Activated gamma-delta T cell treated with Interleukin-2 at 50 U/mL for 16 hours (primary cell): ENCODE measurements around the gene DGCR6L.
"Not testable (repeated sequence)": the region's sequence is repeated elsewhere in the genome, so short reads cannot be mapped to it uniquely, and the experiment has no call there.

Experiments used
- DNase-seq: peaks from one replicate; pipeline ENCODE4 v3.0.0-alpha.2; 2020

Gene DGCR6L

DNA sequence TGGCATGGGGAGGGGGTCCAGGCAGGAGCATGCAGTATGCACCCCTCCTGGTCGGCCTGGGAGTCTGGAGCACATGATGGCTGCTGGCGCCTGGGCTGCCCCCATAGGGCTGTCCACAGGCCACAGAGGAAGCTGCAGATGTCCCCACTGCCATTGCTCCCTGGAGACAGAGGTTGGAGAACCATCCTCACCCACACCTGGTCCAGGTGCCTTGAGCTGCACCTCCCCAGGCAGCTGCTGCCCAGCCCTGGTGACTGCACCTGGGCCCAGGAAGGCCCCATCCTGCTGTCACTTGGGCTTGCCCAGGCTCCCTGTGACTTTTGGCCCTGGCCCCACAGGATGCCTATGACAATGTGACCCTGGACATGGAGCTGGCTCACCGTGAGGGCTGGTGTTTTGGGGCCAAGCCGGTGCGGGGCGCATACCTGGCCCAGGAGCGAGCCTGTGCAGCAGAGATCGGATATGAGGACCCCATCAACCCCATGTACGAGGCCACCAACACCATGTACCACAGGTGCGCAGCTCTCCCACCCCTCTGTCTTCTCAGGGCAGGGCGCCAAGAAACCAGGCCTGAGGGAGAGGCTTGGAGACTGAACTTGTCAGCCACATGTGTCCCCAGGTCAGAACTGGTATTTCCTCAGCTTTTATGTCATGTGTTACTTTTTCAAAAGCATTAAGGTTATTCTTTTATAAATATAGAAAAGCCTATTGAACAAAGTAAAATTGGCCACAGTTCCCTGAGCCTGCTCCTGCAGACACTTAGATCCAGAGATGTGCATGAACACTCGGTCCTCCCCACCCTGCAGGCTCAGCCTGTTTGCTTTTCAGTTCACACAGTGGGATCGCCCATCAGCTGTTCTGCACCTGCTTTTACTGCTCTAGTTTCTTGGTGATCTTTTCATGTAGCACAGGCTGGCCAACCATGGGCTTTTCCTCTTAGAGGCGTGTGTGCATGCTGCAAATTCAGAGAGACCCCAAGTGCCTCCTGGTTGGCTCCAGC is 12.1 kb downstream of the DGCR6L start:
- not testable (repeated sequence) for DNase-seq

DNA sequence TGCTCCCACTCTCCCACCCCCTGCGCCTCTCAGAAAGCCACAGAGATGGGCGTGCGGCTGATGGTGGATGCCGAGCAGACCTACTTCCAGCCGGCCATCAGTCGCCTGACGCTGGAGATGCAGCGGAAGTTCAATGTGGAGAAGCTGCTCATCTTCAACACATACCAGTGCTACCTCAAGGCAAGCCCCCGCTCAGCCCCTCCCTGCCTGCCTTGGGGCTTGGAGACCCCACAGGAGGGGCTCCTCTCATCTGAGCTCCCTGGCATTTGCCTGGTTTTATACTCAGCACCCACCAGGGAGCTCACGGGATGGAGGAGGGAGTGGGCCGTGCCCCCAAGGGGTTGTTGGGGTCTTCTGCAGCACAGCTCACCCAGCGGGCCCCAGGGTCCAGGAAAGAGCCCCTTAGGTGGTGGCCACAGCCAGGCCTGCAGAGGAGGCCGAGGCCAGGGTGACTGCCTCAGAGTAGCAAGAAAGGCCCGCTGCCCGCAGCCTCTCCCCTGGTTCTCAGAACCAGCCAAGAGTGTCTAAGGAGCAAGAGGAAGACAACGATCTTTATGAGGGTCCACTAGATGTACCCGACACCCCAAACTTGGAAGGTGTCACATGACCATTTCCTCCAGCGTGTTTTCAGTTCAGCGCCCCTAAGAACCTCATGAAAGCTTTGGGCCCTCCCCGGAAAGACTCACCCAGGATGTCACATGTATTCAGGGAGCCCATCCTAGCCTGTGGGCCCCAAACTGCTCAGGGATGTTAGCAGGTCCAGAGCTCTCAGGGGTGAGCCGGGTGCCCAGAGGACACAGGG is 13.0 kb downstream of the DGCR6L start:
- DNase-seq, result not testable (repeated sequence)

DNA sequence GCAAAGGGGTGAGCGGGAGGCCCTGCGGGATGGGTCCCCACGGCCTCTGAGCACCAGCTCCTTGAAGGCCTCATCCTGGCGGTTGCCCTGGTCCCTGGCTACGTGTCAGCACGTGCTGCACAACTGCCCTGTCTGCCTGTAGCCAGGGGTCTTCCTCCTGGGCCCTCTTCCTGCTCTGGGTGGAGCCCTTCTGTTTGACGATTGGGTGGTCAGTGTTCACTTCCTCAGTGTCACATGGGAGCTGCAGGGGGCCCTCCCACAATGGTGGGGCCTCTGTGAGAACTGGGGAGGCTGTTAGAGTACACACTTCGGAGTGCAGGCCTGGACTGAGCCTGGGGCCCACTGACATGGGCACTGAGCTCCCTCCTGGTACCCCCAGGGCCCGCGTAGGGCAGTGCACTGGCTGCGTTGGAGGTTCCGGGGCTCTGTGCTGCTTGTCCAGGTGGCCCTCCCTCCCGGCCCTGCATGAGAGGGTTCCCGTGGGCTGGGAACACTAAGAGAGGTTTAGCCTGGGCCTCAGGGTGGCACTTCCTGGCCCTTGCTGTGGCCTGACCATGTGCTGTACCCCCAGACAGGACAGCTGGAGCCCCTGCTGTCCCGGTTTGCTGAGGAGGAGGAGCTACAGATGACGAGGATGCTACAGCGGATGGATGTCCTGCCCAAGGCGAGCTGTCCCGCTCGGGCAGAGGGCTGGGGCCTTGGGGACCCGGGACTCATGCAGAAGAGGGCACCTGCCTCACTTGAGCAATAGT is 13.8 kb downstream of the DGCR6L start:
- DNase-seq, result no peak

DNA sequence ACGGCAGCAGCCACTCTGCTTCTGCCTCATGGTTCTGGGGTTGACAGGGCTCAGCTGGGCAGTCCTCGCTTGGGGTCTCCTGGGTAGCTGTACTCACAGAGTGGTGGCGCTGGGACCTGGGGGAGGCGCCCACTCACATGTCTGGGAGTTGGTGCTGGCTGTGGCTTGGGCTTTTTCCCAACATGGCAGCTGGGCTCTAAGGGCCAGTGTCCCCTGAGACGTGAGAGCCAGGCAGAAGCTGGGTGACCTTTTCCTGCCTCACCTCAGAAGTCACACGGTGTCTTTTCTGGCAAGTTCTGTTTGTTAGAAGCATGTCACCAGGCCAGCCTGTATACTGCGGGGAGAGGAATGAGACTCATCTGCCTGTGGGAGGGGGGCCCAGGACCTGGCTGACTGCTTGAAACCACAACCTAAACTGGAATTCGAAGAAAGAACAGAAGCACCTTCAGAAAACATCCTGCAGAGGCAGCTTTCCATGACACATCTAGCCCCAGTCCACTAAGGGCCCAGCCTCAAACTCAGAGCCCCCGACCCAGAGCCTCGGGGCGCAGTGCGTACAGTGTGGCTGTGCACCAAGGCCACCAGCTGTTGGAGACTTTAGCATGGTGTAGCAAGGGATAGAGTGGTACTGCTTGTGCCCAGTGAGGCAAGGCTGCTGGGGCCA is 14.5 kb downstream of the DGCR6L start:
- not testable (repeated sequence) for DNase-seq

DNA sequence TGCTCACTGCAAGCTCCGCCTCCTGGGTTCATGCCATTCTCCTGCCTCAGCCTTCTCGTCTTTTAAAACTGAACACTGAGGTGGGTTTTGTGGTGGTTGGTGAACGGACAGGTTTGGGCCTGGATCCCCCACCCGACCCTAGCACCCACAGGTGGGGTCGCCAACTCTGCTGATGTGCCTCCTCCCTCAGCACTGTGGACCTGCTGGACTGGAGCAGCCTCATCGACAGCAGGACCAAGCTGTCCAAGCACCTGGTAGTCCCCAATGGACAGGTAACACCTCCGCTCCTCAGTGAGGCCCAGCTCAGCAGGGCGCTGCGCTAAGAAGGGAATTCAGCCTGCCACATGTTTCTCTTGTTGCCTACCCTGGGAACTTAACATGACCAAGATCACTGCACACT is 15.2 kb downstream of the DGCR6L start:
- DNase-seq, result no peak

DNA sequence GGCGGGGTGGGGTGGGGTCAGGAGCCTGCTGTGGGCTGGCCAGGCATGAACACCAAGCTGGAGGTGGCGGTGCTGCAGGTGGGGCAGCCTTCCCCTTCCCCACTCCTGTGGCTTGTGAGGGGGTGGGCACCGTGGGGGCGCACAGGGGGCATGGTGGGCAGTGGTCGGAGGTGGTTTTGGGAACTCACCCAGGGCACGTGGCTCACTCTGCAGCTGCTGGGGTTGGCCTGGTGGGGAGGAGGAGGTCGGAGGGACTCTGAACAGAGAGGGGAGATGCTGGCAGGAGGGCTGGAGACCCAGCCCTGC is 16.7 kb downstream of the DGCR6L start:
- DNase-seq, result not testable (repeated sequence)

DNA sequence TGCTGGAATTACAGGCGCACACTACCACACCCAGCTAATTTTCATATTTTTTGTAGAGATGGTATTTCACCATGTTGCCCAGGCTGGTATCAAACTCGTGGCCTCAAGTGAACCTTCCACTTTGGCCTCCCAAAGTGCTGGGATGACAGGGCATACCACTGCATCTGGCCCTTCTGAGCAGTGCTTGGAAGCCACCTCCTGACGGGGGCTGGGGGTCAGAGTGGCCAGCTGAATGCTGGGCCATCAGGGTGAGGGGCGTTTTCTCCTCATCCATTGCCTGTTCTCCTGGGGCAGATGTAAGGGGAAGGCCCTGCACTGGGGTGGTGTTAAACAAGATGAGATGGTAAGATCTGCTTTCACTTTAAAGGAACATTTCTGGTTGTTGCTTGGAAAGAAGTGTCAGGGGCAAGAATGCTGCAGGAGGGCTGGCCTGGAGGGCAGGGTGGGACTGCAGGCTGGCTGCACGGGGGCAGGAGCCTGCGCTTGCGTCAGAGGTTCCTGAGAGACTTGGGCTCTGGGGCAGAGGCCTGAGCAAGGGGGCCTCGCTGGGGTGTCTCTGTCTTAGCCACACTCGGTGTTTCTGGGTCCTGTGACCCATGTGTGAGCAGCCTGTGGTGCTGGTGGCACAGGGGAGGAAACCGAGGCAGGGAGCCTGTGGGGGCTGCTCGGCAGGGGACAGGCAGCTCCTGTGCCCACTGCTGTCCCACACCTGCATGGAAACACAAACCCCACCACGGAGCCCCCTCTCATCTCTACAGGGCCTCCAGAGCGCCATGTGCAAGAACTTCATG is 17.2 kb downstream of the DGCR6L start:
- no peak for DNase-seq

DNA sequence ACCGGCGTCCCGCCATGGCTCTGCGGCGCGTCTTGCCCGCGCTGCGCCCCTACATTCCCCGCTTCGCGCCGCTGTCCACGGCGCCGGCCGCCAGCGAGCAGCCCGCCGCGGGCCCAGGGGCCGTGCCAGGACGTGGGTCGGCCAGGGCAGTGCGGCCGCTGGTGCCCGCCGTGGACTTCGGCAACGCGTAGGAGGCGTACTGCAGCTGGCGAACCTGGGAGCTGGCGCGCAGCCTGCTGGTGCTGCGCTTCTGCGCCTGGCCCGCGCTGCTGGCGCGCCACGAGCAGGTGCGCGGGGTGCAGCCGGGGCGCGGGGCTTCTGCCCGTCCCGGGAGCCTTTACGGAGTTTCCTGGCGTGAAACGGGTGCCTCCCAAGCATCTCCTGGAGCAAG is 20.1 kb downstream of the DGCR6L start:
- no peak for DNase-seq

DNA sequence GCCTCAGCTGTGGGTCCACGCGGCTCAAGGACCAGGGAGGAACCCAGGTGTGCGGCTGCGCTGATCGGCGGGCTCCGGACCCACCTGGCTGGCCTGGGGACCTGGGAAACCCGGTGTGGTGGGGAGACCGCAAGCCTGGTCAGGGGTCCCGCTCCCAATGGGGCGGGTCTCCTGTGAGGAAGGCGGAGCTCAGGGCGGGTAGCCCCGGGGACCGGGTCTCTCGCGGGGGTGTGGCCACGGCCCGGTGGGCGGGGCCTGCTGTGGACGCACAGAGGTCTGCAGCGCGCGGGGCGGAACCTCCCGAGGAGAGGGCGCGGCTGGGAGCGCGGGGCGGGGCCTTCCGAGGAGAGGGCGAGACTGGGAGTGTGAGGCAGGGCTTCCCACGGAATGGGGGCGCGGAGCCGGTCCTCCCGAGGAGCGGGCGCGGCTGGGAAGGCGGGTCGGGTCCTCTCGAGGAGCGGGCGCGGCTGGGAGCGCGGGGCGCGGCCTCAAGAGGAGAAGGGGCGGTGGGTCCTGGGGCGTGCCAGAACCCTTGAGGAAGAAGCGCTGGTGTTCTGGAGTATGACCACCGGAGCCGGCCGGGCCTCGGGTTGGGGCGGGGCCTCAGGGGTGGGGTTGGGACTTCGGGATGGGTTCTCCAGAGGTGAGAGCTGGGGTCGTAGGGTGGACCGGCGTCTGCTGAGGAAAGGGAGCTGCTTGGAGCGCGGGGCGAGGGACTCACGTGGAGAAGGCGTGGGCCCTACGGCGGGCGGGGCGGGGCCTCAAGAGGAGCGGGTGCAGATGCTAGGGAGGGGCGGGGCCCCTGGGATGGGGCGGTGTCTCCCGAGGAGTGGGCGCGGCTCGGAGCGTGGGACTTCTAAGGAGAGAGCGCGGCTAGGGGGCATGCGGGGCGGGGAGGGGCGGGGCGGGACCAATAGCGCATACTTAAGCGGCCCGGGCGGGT is 20.8 kb downstream of the DGCR6L start:
- peak; percentile 84 for DNase-seq

DNA sequence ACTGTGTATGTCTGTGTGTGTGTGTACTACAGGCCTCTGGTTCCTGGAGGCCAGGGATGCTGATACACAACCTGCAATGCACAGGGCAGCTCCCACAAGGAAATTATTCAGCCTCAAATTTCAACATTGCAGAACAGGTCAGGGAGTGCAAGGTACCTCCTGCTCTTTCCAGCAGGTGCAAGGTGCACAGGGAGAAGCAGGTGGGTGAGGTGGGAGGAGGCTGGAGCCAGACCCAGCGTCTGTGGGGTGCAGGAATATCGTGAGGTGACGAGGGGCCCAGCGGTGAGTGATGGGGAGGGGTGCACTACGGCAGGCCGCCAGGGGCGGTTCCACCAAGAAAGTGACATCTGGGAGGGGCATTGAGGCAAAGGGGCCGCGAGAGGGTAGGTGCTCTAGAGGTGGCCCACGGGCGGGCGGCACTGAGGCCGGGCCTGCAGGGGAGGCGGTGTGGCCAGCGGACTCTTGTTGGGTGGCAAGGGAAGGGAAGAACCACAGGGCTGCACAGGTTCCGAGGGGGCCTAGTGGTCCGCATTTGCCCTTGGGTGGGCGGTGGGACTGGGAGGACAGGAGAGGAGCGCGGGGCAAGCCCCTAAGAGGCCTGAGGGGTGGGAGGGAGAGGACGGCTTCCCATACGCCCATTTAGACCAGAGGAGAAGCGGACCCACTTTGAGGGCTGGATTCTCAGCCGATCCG is 21.6 kb downstream of the DGCR6L start:
- DNase-seq, result no peak

DNA sequence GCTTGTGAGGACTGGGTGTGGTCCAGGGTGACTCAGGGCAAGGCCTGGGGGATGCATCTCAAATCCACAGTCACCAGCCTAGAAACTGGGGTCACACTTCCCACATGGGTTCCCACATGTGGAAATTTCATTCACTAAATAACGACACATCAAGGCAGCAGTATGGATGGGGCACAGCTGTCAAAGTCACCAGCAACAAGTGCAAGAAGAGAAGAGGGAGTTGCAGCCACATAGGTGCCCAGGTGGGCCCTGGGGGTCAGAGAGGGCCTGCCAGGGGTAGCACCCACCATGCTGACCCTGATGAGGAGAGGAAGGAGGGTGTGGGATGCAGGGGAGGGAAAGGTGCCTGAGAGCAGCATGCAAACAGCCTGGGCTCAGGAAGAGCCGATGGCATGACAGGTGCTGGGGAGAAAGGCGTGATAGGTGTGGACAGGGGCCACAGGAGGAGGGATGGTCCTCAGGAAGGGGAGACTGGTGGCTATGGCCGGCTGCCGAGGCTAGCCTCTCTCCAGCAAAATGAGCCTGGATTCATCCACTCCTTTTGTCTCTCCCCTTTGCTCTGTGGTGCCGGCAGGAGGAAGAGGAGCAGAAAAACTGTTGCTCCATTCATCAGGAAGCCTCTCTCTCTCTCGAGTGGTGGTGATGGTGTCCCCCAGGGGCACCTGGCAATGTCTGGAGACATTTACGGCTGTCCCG is 22.3 kb downstream of the DGCR6L start:
- DNase-seq, result no peak

DNA sequence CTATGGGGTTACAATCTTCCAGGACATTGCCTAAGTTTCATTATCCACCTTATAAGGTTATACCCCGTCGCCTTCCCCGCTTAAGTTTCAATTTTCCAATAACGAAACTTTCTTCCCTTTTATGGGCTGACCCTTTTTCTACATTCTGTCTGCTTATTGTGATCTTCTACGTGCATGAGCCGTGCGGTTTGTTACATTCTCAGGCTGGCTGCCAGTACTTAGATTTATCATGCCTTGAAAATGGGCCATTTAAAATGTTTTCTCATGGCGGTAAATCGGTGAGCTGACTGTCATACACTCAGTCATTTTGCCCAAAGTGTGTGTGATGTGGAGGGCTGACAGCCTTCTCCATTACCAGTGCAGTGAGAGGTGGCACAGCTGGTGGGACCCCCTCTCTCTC is 23.3 kb downstream of the DGCR6L start:
- no peak for DNase-seq

DNA sequence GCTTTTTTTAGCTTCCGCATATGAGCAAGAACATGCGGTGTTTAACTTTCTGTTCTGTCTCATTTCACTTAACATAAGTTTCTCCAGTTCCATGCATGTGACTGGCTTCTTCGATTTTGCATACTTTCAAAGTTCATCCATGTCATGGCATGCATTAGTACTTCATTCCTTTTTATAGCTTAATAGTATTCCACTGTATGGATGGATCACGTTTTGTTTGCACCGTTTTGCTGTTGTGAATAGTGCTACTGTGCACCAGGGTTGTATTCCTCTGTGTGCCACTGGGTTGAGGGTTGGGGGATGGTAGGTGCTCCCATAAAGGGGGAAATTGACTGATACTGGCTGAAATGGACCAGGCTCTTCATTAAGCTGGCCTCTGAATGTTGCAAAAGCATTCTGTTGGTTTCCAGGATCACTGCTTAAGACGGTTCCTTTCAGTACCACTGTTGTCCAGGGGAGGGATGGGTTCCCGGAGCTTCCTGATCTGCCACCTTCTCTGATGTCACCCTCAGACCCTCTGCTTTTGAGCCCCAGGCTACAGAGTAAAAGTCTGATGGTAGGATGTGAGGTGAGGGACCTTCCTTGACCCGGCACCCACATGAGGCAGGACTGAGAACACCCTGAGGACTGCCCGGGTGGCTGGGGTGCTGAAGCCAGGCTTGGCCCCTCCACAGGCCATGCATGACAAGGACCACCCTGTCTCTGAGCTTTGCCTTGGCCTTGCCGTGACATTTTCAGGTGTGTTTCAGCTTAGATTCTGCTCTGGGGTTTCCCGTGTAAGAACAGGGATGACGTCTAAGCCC is 24.4 kb downstream of the DGCR6L start:
- DNase-seq, result no peak

DNA sequence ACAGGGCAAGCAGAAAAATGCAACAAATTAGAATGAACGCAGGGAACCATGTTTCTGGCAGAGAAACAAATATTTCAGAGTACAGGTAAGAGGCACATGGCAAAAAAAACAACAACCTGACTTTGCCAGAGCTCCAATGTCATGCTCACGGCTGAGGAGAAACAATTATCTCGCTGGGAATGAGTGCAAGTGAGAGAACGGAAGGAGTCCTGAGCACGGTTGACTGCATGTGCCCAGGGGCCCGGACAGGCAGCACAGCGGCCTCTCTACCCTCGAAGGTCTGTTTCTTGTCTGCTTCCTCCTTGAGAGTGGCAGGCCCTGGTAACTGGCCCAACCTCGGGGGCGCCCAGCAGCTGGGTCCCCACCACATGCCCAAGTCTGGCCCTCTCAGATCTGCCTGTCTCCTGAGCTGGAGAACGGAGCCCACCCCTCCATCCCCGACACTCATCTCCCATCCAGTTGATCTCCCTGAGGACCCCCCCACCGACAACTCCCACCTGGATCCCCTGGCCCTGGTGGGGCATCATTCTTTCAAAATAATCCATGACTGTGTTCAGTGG is 27.1 kb downstream of the DGCR6L start:
- DNase-seq, result no peak

DNA sequence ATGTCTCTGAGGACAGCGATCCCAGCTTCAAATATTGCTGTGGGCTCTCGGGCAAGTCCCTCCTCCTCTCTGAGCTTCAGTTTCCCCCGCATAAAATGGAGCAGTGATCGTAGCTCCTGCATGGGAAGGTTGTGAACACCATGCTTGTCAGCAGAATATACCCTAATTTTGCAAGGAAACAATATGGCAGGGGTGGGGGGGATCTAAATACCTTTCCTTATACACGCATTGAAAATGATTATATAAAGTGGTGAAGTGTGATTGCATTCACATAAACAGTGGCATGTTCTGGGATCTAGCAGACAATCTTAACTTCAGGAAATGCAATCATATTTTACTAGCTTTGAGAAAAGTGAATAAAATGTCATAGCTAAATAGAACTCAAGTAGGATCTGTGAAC is 27.8 kb downstream of the DGCR6L start:
- no peak for DNase-seq

DNA sequence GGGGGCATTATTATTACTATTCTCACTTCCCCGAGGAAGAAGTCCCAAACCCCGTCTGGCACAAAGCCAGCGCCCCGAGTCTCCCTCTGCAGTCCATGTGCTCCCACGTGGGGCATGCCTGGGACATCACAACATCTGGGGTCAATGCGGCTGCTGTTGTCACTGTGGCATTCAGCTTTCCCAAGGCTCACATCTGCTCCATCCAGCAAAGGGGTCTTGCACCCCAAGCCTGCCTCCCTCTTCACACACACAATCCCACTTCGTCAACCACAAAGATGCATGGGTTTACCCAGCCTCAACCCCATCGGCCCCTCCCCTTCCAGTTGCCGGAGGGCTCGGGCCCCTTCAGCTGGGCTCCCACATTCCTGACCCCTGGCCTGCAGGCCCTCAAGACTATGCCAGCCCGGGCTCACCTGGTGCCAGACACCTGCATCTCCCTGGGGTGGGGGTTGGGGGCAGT is 28.2 kb downstream of the DGCR6L start:
- DNase-seq, result no peak

DNA sequence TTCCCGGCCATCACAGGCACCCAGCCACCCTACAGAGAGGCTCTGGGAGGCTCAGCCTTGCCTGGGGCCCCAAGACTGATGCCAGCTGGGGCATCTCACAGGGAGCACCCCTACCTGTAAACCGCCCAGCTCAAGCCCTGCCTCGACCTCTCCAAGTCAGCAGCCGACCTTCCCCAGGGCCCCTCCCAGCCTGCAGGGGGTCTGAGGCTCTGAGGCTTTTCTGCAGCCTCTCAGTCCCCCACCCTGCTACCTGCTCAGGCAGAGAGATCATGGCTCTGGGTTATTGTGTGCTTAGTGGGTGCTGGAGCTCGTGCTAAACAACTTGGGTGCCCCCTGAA is 28.6 kb downstream of the DGCR6L start:
- no peak for DNase-seq

DNA sequence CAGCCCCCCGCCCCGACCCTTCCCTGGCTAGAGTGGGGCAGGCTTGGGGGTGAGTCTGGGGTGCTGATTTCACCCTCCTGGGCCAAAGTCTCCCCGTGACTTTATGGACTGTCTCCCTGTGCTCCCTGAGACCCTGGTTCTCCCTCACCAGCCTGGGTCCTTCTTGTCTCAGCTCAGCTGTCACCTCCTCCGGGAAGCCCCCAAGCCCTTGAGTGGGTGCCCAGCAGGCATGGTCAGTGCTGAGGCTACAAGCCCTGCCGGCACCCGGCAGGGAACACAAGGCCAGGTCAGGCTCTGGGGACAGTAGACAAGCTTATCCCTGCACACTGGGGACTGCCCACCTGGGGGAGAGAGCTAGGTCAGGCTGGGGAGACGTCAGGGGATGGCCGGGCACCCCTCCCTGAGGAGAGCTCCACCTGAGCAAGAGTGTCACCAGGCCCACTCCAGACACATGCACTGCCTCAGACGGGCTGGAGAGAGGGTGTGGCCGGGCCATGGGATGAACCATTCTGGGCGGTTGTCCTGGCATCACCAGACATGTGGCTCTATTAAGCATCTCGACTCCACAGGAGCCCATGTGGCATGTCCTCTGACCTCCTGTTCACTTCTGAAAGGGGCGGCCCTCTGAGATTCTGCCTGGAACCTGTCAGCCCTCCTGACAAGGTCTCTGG is 29.1 kb downstream of the DGCR6L start:
- no peak for DNase-seq
